GM12872 (cell line): ENCODE data around the gene GRIA2.

Experiments
- TF ChIP-seq, protein P1 (sequence below): IDR thresholded peaks from 3 replicates; pipeline ENCODE4 v1.5.1; 2011; ENCODE audit warnings: low read depth, mild to moderate bottlenecking, low read length, moderate library complexity; ENCODE audit not compliant: insufficient read depth

Gene GRIA2

GRCh38 chr4:157291071-157291470 lies 70.5 kb downstream of the GRIA2 start:
- TF ChIP-seq, protein P1, sequence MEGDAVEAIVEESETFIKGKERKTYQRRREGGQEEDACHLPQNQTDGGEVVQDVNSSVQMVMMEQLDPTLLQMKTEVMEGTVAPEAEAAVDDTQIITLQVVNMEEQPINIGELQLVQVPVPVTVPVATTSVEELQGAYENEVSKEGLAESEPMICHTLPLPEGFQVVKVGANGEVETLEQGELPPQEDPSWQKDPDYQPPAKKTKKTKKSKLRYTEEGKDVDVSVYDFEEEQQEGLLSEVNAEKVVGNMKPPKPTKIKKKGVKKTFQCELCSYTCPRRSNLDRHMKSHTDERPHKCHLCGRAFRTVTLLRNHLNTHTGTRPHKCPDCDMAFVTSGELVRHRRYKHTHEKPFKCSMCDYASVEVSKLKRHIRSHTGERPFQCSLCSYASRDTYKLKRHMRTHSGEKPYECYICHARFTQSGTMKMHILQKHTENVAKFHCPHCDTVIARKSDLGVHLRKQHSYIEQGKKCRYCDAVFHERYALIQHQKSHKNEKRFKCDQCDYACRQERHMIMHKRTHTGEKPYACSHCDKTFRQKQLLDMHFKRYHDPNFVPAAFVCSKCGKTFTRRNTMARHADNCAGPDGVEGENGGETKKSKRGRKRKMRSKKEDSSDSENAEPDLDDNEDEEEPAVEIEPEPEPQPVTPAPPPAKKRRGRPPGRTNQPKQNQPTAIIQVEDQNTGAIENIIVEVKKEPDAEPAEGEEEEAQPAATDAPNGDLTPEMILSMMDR, result no peak

GRCh38 chr4:157293673-157294072 lies 73.1 kb downstream of the GRIA2 start:
- TF ChIP-seq, protein P1, result no peak

- TF ChIP-seq, protein P1, result no peak
Measured at GRCh38 chr4:157294575-157294974, 74.0 kb downstream of the GRIA2 start.

- TF ChIP-seq, protein P1, result no peak
Measured at GRCh38 chr4:157300701-157301100, 80.2 kb downstream of the GRIA2 start.

GRCh38 chr4:157303471-157303960 lies 83.0 kb downstream of the GRIA2 start:
- TF ChIP-seq, protein P1, result no peak

- TF ChIP-seq, protein P1, result no peak
Measured at GRCh38 chr4:157304769-157305168, 84.2 kb downstream of the GRIA2 start.

- TF ChIP-seq, protein P1, result no peak
Measured at GRCh38 chr4:157312702-157313101, 92.2 kb downstream of the GRIA2 start.
